AG04450 (cell line): ENCODE data around the gene DESI1. TPM values are rescaled to one million over a fixed set of nuclear protein-coding genes. Genes with fewer than 3 reads are reported as not detected.
"Not testable (repeated sequence)": the region's sequence is repeated elsewhere in the genome, so short reads cannot be mapped to it uniquely, and the experiment has no call there.

ENCODE experiments used
- CTCF ChIA-PET: fragments of 300-600, 350-600 bp; formaldehyde crosslinking; extraction: SDS; loops from one replicate; lab custom pipeline; 2022; ENCODE audit warnings: antibody characterized with exemption, inconsistent platforms; lab: Charles Lee
- POLR2A ChIA-PET: fragments of 350-600 bp; formaldehyde crosslinking; extraction: SDS; loops from one replicate; lab custom pipeline; 2021; ENCODE audit warnings: antibody characterized with exemption, inconsistent platforms; lab: Yijun Ruan, JAX
- DNase-seq: peaks from one replicate; pipeline ENCODE4 v3.0.0-alpha.2; 2011; ENCODE audit warnings: low read depth, low spot score
- H3K27ac ChIP-seq: one replicate; pipeline ENCODE4 v1.5.1; 2012; ENCODE audit warnings: low read depth, low read length, control low read depth
- H3K27me3 ChIP-seq: one replicate; pipeline ENCODE4 v1.6.0; 2012; ENCODE audit warnings: low read length; ENCODE audit not compliant: control insufficient read depth, insufficient read depth
- H3K4me3 ChIP-seq: 2 replicates; pipeline ENCODE4 v1.5.1; 2011; ENCODE audit warnings: mild to moderate bottlenecking, low read depth, low read length, control low read depth
- H3K9me3 ChIP-seq: 2 replicates; pipeline ENCODE4 v1.5.1; 2012; ENCODE audit warnings: low read length; ENCODE audit not compliant: control insufficient read depth, insufficient read depth
- CTCF ChIP-seq: IDR thresholded peaks from 2 replicates; pipeline ENCODE4 v1.5.1; 2011; ENCODE audit warnings: low read depth, low read length, control low read depth, inconsistent platforms
- polyA plus RNA-seq: library from polyadenylated mRNA; depleted of rRNA; stranded (reverse); fragments of >200 nt; gene quantifications from 2 replicates; pipeline ENCODE4 v1.2.3, GENCODE V29; 2011

The DESI1 gene
- polyA plus RNA-seq, 1 experiment = 22.3 TPM

- H3K27me3 ChIP-seq = no peaks in the 10 kb centered on the region
- ChIA-PET POLR2A (interaction anchor here (0.7 to 0.8 kb wide), 2 partner anchors 8 to 23 kb away, joined by 3 to 4 read pairs; partner anchors contain the start of genes DESI1, PMM1 and XRCC6), CTCF (interaction anchor here (0.5 to 3.2 kb wide), 12 partner anchors 11 to 195 kb away, joined by 3 to 25 read pairs (median 5); partner anchors contain the start of gene POLR3H)
- TF ChIP-seq CTCF = peak; percentile 23; the same call in 1 of the 2 replicates
- no peak overlapping the region for H3K4me3 ChIP-seq
- peak overlapping the region; percentile 82 for H3K27ac ChIP-seq
- DNase-seq = no peak
- H3K9me3 ChIP-seq = no peaks in the 10 kb centered on the region
These were observed 22.8 kb downstream of the DESI1 start for GRCh38 chr22:41598081-41598480.

GRCh38 chr22:41597635-41597953, 23.2 kb downstream of the DESI1 start:
- POLR2A ChIA-PET = interaction anchor here (0.5 to 0.8 kb wide), 2 partner anchors 23 to 60 kb away, joined by 3 to 4 read pairs; partner anchors contain the start of genes DESI1 and XRCC6
- CTCF ChIA-PET = interaction anchor here (0.5 to 3.2 kb wide), 15 partner anchors 11 to 195 kb away, joined by 3 to 25 read pairs (median 4); partner anchors contain the start of gene POLR3H
- no peaks in the 10 kb centered on the region for H3K9me3 ChIP-seq

GRCh38 chr22:41596776-41597634, 23.8 kb downstream of the DESI1 start:
- CTCF ChIA-PET = interaction anchor here (0.5 to 3.2 kb wide), 23 partner anchors 10 to 194 kb away, joined by 3 to 25 read pairs (median 4); partner anchors contain the start of genes CSDC2 and POLR3H
- POLR2A ChIA-PET = interaction anchor here (0.5 to 0.7 kb wide), 2 partner anchors 59 to 128 kb away, joined by 3 to 4 read pairs; partner anchors contain the start of genes ACO2 and PHF5A
- H3K27me3 ChIP-seq = no peaks in the 10 kb centered on the region
- no peak overlapping the region for H3K4me3 ChIP-seq
- peak; percentile 71 for TF ChIP-seq CTCF
- H3K9me3 ChIP-seq = no peaks in the 10 kb centered on the region
- H3K27ac ChIP-seq = peak overlapping the region; percentile 31
- no peak for DNase-seq

More at GRCh38 chr22:41597635-41597953, 23.2 kb downstream of the DESI1 start:
- no peak for TF ChIP-seq CTCF
- Histone ChIP-seq H3K4me3 (no peak overlapping the region), H3K27me3 (no peaks in the 10 kb centered on the region), H3K27ac (peak overlapping the region; percentile 31)
- no peak for DNase-seq

- no peak for TF ChIP-seq CTCF
- Histone ChIP-seq H3K9me3 (no peaks in the 10 kb centered on the region), H3K27ac (peak overlapping the region; percentile 11), H3K4me3 (no peak overlapping the region), H3K27me3 (no peaks in the 10 kb centered on the region)
- ChIA-PET POLR2A (no interaction called here), CTCF (no interaction called here)
- DNase-seq = no peak
These were observed 25.1 kb downstream of the DESI1 start for GRCh38 chr22:41595703-41596102.

- CTCF ChIA-PET, POLR2A ChIA-PET, H3K27ac ChIP-seq: not testable (repeated sequence)
These were observed 27.4 kb downstream of the DESI1 start for GRCh38 chr22:41593336-41593960.

More at GRCh38 chr22:41593336-41593960, 27.4 kb downstream of the DESI1 start:
- H3K4me3 ChIP-seq, H3K27me3 ChIP-seq, H3K9me3 ChIP-seq, DNase-seq: not testable (repeated sequence)
